Measurements from ENCODE around the gene SNIP1. TPM values are rescaled to one million over a fixed set of nuclear protein-coding genes. Genes with fewer than 3 reads are reported as not detected.

Gene SNIP1
- total RNA-seq, 4 donors from 2014 or later, result 13.5 to 23.4 (median 15.6) TPM

DNA sequence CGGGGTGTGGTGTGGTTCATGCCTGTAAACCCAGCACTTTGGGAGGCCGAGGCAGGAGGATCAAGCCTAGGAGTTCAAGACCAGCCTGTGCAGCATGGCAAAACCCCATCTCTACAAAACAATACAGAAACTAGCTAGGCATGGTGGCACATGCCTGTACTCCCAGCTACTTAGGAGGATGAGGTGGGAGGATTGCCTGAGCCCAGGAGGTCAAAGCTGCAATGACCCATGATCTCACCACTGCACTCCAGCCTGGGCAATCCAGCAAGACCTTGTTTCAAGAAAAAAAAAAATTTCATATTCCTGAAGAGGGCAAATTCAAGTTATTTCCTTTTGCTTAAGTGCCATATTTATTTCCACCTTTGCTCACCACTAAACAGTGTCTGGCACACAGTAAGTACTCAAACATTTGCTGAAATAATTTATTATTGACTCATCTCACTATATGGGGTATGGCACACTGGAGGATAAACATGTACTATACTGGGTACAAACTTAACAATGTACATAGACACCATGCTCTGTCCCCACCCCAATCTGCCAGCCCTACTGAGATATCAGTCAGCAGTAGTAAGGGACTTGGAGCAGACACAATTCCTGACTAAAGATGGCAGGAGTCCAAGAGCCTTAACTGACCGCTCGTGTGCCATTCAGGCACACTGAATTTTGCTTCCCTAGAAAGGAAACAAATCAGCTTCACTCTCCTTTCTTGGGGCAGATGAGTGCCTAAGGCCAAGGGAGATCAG is 55.0 kb downstream of the SNIP1 start:
- Histone ChIP-seq H3K27me3 (no peaks in the 10 kb centered on the region), H3K9me3 (no peaks in the 10 kb centered on the region), H3K4me3 (no peak overlapping the region), H3K4me1 (peaks cover 10% of the 10 kb centered on the region), H3K36me3 (peaks cover 67% of the 10 kb centered on the region), H3K27ac (no peak overlapping the region)
- no peak for DNase-seq (ENCODE audit: low spot score in 2 of 2)
- no peak for TF ChIP-seq POLR2A (IDR thresholded peaks at IDR 0.05)
- TF ChIP-seq, protein P1, sequence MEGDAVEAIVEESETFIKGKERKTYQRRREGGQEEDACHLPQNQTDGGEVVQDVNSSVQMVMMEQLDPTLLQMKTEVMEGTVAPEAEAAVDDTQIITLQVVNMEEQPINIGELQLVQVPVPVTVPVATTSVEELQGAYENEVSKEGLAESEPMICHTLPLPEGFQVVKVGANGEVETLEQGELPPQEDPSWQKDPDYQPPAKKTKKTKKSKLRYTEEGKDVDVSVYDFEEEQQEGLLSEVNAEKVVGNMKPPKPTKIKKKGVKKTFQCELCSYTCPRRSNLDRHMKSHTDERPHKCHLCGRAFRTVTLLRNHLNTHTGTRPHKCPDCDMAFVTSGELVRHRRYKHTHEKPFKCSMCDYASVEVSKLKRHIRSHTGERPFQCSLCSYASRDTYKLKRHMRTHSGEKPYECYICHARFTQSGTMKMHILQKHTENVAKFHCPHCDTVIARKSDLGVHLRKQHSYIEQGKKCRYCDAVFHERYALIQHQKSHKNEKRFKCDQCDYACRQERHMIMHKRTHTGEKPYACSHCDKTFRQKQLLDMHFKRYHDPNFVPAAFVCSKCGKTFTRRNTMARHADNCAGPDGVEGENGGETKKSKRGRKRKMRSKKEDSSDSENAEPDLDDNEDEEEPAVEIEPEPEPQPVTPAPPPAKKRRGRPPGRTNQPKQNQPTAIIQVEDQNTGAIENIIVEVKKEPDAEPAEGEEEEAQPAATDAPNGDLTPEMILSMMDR (IDR thresholded peaks at IDR 0.05), result no peak
- TF ChIP-seq EP300 (IDR thresholded peaks at IDR 0.05), result no peak
- TF ChIP-seq POLR2AphosphoS5 (IDR thresholded peaks at IDR 0.05), result no peak
- 83% methylated on average over 4 of the region's 4 CpGs for WGBS

DNA sequence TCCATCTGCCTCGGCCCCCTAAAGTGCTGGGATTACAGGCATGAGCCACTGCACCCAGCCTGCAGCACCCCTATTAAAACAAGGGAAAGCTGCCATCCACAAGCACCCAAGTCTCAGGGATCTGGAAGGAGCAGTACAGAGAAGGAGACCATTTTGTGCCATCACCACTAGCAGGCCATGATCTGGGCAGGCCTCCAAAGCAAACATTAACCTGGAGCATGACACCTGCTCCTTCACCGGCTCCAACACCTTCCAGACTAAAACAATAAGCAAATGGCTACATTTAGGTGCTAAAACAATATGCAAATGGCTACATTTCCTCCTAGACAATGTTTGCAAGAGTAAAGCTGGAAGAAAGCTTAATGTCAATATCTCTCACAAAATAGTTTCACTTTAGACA is 56.3 kb downstream of the SNIP1 start:
- no peak overlapping the region for H3K4me3 ChIP-seq
- TF ChIP-seq EP300 (IDR thresholded peaks at IDR 0.05) (no peak), POLR2A (IDR thresholded peaks at IDR 0.05) (no peak), POLR2AphosphoS5 (IDR thresholded peaks at IDR 0.05) (no peak)
- TF ChIP-seq, protein P1 (IDR thresholded peaks at IDR 0.05), result no peak
- H3K27ac ChIP-seq, result no peak overlapping the region
- WGBS, result 78% methylated on average over 2 of the region's 2 CpGs
- no peaks in the 10 kb centered on the region for H3K27me3 ChIP-seq
- H3K9me3 ChIP-seq, result no peaks in the 10 kb centered on the region
- peaks cover 69% of the 10 kb centered on the region for H3K36me3 ChIP-seq
- H3K4me1 ChIP-seq, result peaks cover 10% of the 10 kb centered on the region
- no peak for DNase-seq (ENCODE audit: low spot score in 2 of 2)

DNA sequence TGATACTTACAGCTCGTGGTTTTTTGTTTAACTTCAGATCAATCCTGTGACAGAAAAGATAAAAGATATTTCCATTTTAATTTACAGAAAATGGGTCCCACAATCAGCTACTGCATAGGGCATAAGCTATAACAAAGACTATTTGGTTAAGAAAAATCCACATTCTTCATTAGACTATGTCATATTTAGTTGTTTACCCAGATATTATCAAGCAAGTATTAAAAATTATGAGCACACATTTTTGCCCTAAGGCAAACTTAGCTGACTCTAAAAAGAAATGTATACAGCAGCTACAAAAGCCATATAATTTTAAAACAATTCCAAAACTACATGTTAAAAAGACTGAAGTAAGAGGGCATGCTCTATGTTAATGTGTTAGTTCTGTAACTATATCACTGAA is 58.2 kb downstream of the SNIP1 start:
- 74% methylated on average over 1 of the region's 1 CpG for WGBS
- peaks cover 10% of the 10 kb centered on the region for H3K4me1 ChIP-seq

DNA sequence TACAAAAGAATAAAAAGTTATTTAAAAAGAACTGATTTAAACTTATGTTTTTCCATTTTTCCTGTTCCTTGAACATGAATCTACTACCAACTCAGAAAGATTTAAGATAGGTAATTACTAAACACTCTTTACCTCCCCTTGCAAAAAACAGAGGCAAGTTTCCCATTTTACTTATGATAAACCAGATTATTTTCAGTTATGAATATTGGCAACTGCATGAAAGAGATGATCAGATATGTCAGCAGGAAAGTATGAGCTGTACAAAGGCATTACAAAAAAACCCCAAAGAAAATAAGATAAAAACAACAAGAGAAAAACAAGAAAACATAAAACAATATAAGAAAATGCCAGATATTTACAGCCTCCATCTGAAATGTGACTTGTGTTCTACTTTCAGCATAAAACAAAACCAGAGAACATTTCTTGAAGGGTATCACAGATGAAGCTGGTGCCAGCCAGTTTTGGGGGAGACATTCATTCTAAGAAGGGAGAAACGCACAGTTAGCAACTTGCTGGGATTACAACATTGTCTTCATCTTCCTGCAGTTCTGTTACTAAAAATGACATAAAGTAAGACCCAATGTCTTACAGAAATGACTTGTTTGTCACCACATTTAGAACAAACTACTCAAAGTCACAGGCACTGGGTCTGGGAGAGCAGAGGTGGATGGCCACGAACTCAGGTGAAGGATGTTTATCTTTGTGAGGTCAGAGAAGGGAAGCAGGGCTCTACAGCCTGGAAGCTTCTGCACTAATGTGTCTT is 60.6 kb downstream of the SNIP1 start:
- Histone ChIP-seq H3K36me3 (peaks cover 66% of the 10 kb centered on the region), H3K27me3 (no peaks in the 10 kb centered on the region), H3K9me3 (no peaks in the 10 kb centered on the region), H3K4me3 (no peak overlapping the region), H3K4me1 (peaks cover 4% of the 10 kb centered on the region), H3K27ac (no peak overlapping the region)
- no peak for TF ChIP-seq EP300 (IDR thresholded peaks at IDR 0.05)
- no peak for TF ChIP-seq POLR2AphosphoS5 (IDR thresholded peaks at IDR 0.05)
- no peak for TF ChIP-seq POLR2A (IDR thresholded peaks at IDR 0.05)
- TF ChIP-seq, protein P1 (IDR thresholded peaks at IDR 0.05), result no peak
- 90% methylated on average over 2 of the region's 2 CpGs for WGBS
- no peak for DNase-seq (ENCODE audit: low spot score in 2 of 2)

More for the DNA sequence above, 58.2 kb downstream of the SNIP1 start:
- DNase-seq (ENCODE audit: low spot score in 2 of 2), result no peak
- H3K27me3 ChIP-seq, result no peaks in the 10 kb centered on the region
- no peak overlapping the region for H3K4me3 ChIP-seq
- peaks cover 71% of the 10 kb centered on the region for H3K36me3 ChIP-seq
- no peak overlapping the region for H3K27ac ChIP-seq
- no peaks in the 10 kb centered on the region for H3K9me3 ChIP-seq
- TF ChIP-seq, protein P1 (IDR thresholded peaks at IDR 0.05), result no peak
- TF ChIP-seq POLR2AphosphoS5 (IDR thresholded peaks at IDR 0.05), result no peak
- TF ChIP-seq POLR2A (IDR thresholded peaks at IDR 0.05), result no peak

DNA sequence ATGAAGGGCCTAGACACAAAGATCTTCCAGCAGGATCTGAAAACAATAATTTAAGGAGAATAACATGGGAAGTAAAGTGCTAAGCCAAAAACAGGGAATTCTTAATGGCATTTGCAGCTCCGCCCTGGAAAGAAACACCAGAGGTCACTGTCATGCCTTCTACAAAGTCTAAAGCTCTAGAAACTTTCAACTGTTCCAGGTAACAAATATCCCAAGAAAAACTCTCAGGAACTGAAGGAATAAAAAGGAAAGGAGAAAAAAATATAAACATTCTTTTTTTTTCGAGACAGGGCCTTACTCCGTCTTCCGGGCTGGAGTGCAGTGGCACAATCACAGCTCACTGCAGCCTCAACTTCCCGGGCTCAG is 66.5 kb downstream of the SNIP1 start:
- Histone ChIP-seq H3K27me3 (no peaks in the 10 kb centered on the region), H3K4me1 (peaks cover 43% of the 10 kb centered on the region), H3K4me3 (no peak overlapping the region), H3K36me3 (peaks cover 47% of the 10 kb centered on the region), H3K9me3 (no peaks in the 10 kb centered on the region), H3K27ac (peak overlapping the region; percentile 80)
- TF ChIP-seq EP300 (IDR thresholded peaks at IDR 0.05) (no peak), POLR2AphosphoS5 (IDR thresholded peaks at IDR 0.05) (no peak), POLR2A (IDR thresholded peaks at IDR 0.05) (no peak)
- TF ChIP-seq, protein P1 (IDR thresholded peaks at IDR 0.05), result no peak
- 72% methylated on average over 5 of the region's 5 CpGs for WGBS
- DNase-seq (ENCODE audit: low spot score in 2 of 2), result no peak
